ENCODE results near the gene CAMK1G.
A peak's percentile ranks its signal among the peaks of the same experiment; 100 is the strongest.

Gene CAMK1G

GRCh38 chr1:209550519-209550918 lies 33.0 kb upstream of the CAMK1G start:
- FAIRE-seq: no peak
- TF ChIP-seq POLR2AphosphoS5 (IDR thresholded peaks at IDR 0.05; ENCODE audit: low read depth, low read length): no peak
- TF ChIP-seq TAF1 (IDR thresholded peaks at IDR 0.05; ENCODE audit: borderline replicate concordance, low read depth, low read length): no peak
- TF ChIP-seq POLR2A (IDR thresholded peaks at IDR 0.05; ENCODE audit: low read depth, low read length): no peak
- no peak for DNase-seq (ENCODE audit: insufficient read length)

- DNase-seq (ENCODE audit: insufficient read length): no peak
- no peak for FAIRE-seq
- TF ChIP-seq POLR2AphosphoS5 (IDR thresholded peaks at IDR 0.05; ENCODE audit: low read depth, low read length): no peak
- TF ChIP-seq TAF1 (IDR thresholded peaks at IDR 0.05; ENCODE audit: borderline replicate concordance, low read depth, low read length): no peak
- no peak for TF ChIP-seq POLR2A (IDR thresholded peaks at IDR 0.05; ENCODE audit: low read depth, low read length)
Measured at GRCh38 chr1:209552406-209553264, 30.9 kb upstream of the CAMK1G start.

- no peak for FAIRE-seq
Measured at GRCh38 chr1:209554761-209555611, 28.5 kb upstream of the CAMK1G start.

GRCh38 chr1:209556162-209556690 lies 27.3 kb upstream of the CAMK1G start:
- FAIRE-seq (no peak), DNase-seq (ENCODE audit: insufficient read length) (no peak)
- TF ChIP-seq TAF1 (IDR thresholded peaks at IDR 0.05; ENCODE audit: borderline replicate concordance, low read depth, low read length) (no peak), POLR2AphosphoS5 (IDR thresholded peaks at IDR 0.05; ENCODE audit: low read depth, low read length) (no peak), POLR2A (IDR thresholded peaks at IDR 0.05; ENCODE audit: low read depth, low read length) (no peak)

More at GRCh38 chr1:209554761-209555611, 28.5 kb upstream of the CAMK1G start:
- TF ChIP-seq POLR2A (IDR thresholded peaks at IDR 0.05; ENCODE audit: low read depth, low read length) (no peak), TAF1 (IDR thresholded peaks at IDR 0.05; ENCODE audit: borderline replicate concordance, low read depth, low read length) (no peak), POLR2AphosphoS5 (IDR thresholded peaks at IDR 0.05; ENCODE audit: low read depth, low read length) (no peak)
- DNase-seq (ENCODE audit: insufficient read length): no peak

GRCh38 chr1:209557221-209557620 lies 26.3 kb upstream of the CAMK1G start:
- TF ChIP-seq TAF1 (IDR thresholded peaks at IDR 0.05; ENCODE audit: borderline replicate concordance, low read depth, low read length) (no peak), POLR2AphosphoS5 (IDR thresholded peaks at IDR 0.05; ENCODE audit: low read depth, low read length) (no peak), POLR2A (IDR thresholded peaks at IDR 0.05; ENCODE audit: low read depth, low read length) (no peak)
- FAIRE-seq (no peak), DNase-seq (ENCODE audit: insufficient read length) (no peak)

- no peak for FAIRE-seq
- no peak for DNase-seq (ENCODE audit: insufficient read length)
- no peak for TF ChIP-seq POLR2A (IDR thresholded peaks at IDR 0.05; ENCODE audit: low read depth, low read length)
Measured at GRCh38 chr1:209560529-209560928, 23.0 kb upstream of the CAMK1G start.

GRCh38 chr1:209560952-209561351 lies 22.6 kb upstream of the CAMK1G start:
- DNase-seq (ENCODE audit: insufficient read length) (no peak), FAIRE-seq (no peak)
- TF ChIP-seq POLR2A (IDR thresholded peaks at IDR 0.05; ENCODE audit: low read depth, low read length): no peak
- TF ChIP-seq TAF1 (IDR thresholded peaks at IDR 0.05; ENCODE audit: borderline replicate concordance, low read depth, low read length): no peak
- no peak for TF ChIP-seq POLR2AphosphoS5 (IDR thresholded peaks at IDR 0.05; ENCODE audit: low read depth, low read length)

- DNase-seq (ENCODE audit: insufficient read length): no peak
- TF ChIP-seq POLR2A (IDR thresholded peaks at IDR 0.05; ENCODE audit: low read depth, low read length) (no peak), POLR2AphosphoS5 (IDR thresholded peaks at IDR 0.05; ENCODE audit: low read depth, low read length) (no peak), TAF1 (IDR thresholded peaks at IDR 0.05; ENCODE audit: borderline replicate concordance, low read depth, low read length) (no peak)
- FAIRE-seq: no peak
Measured at GRCh38 chr1:209561532-209561931, 22.0 kb upstream of the CAMK1G start.

- DNase-seq (ENCODE audit: insufficient read length) (no peak), FAIRE-seq (no peak)
- no peak for TF ChIP-seq POLR2A (IDR thresholded peaks at IDR 0.05; ENCODE audit: low read depth, low read length)
- no peak for TF ChIP-seq TAF1 (IDR thresholded peaks at IDR 0.05; ENCODE audit: borderline replicate concordance, low read depth, low read length)
- TF ChIP-seq POLR2AphosphoS5 (IDR thresholded peaks at IDR 0.05; ENCODE audit: low read depth, low read length): no peak
Measured at GRCh38 chr1:209564849-209565248, 18.7 kb upstream of the CAMK1G start.

GRCh38 chr1:209565759-209566678 lies 17.5 kb upstream of the CAMK1G start:
- DNase-seq (ENCODE audit: insufficient read length): peak; percentile 29
- TF ChIP-seq POLR2AphosphoS5 (IDR thresholded peaks at IDR 0.05; ENCODE audit: low read depth, low read length) (no peak), TAF1 (IDR thresholded peaks at IDR 0.05; ENCODE audit: borderline replicate concordance, low read depth, low read length) (no peak), POLR2A (IDR thresholded peaks at IDR 0.05; ENCODE audit: low read depth, low read length) (no peak)
- FAIRE-seq: peak; percentile 91
